ENCODE data around the gene TLE6. TPM values are rescaled to one million over a fixed set of nuclear protein-coding genes. Genes with fewer than 3 reads are reported as not detected.

Gene TLE6
- total and polyA plus RNA-seq, 2 of the 4 experiments (the other 2 are of a cell fraction): under 0.01 to 0.17 TPM

GRCh38 chr19:3039125-3039524, 61.8 kb downstream of the TLE6 start:
- no peaks in the 10 kb centered on the region for H4K20me1 ChIP-seq (ENCODE audit: insufficient read depth, low read length)
- H4K91ac ChIP-seq (ENCODE audit: insufficient read depth, low read depth, low read length): no peak overlapping the region
- H2BK5ac ChIP-seq (ENCODE audit: low read depth, low read length, poor library complexity, severe bottlenecking): no peak overlapping the region
- H2AK5ac ChIP-seq (ENCODE audit: low read depth, low read length): peak overlapping the region; percentile 3; the same call in 1 of the 2 replicates
- ChIA-PET CTCF (no interaction called here), POLR2A (ENCODE audit: unreplicated experiment) (no interaction called here)
- no peak overlapping the region for H2BK120ac ChIP-seq (ENCODE audit: low read depth, low read length)
- 91% methylated on average over 4 of the region's 5 CpGs; no CpG with 5 or more reads in 1 of the 2 experiments for WGBS, 2 experiments (ENCODE audit: extremely low coverage in 2 of 2, insufficient read length in 1 of 2)
- no TSS peak for BruUV-seq (replicated peaks)
- in situ Hi-C loops (cut with MboI; ENCODE audit: low sequenced_read_pairs): no loop called here
- peak; percentile 47 for TF ChIP-seq RCOR1 (IDR thresholded peaks at IDR 0.05; ENCODE audit: insufficient replicate concordance, low read length)
- TF ChIP-seq ELK1 (IDR thresholded peaks at IDR 0.05; ENCODE audit: borderline replicate concordance, low read depth, low read length): no peak
- H3K79me1 ChIP-seq (ENCODE audit: low read depth in 1 of 2, low read length in 2 of 2): peaks cover 0 to 3% of the 10 kb centered on the region in 2 experiments; a peak in 1 of 4 replicates
- H2AFZ ChIP-seq (replicated peaks; ENCODE audit: low read length, poor library complexity): no peak overlapping the region
- no peak for ATAC-seq (ENCODE audit: low read depth)
- H3K56ac ChIP-seq (ENCODE audit: extremely low read depth, insufficient read depth, low read length): no peak overlapping the region
- H3K18ac ChIP-seq (ENCODE audit: low read depth, low read length): no peak overlapping the region
- H3K36me3 ChIP-seq (ENCODE audit: control insufficient read depth, insufficient read depth, low read length): no peaks in the 10 kb centered on the region
- H3K9me3 ChIP-seq (ENCODE audit: control insufficient read depth, insufficient read depth, low read length): no peaks in the 10 kb centered on the region
- no peak overlapping the region for H3K4ac ChIP-seq (ENCODE audit: low read depth, low read length)
- H3K4me2 ChIP-seq (ENCODE audit: low read depth, low read length): no peak overlapping the region
- no peak for DNase-seq
- no peak overlapping the region for H2AK9ac ChIP-seq (replicated peaks; ENCODE audit: low read depth, low read length, poor library complexity)
- H2BK15ac ChIP-seq (ENCODE audit: low read depth, low read length): no peak overlapping the region
- H4K5ac ChIP-seq (ENCODE audit: low read depth, low read length): no peak overlapping the region
- H3K9me1 ChIP-seq (ENCODE audit: insufficient read depth, low read length): no peaks in the 10 kb centered on the region
- H3K23ac ChIP-seq (ENCODE audit: low read depth, low read length): no peak overlapping the region
- intact Hi-C loops (cut with micrococcal nuclease): no loop called here
- no peak overlapping the region for H3K27ac ChIP-seq (ENCODE audit: insufficient read depth, low read length)
- H3K9ac ChIP-seq (ENCODE audit: low read depth, low read length): no peak overlapping the region
- H3K27me3 ChIP-seq (ENCODE audit: control insufficient read depth, insufficient read depth, low read length): peaks cover 2% of the 10 kb centered on the region; the same call in 1 of the 2 replicates
- no peak overlapping the region for H2BK20ac ChIP-seq (ENCODE audit: low read depth, low read length)
- H4K8ac ChIP-seq (ENCODE audit: low read depth in 2 of 2, low read length in 2 of 2): no peak overlapping the region
- no peak overlapping the region for H3K14ac ChIP-seq (replicated peaks; ENCODE audit: low read depth, low read length)
- no peak overlapping the region for H3K4me3 ChIP-seq (ENCODE audit: insufficient read depth, low read depth, low read length)
- H3K4me1 ChIP-seq (ENCODE audit: control insufficient read depth, insufficient read depth, low read length): peaks cover 13% of the 10 kb centered on the region
- dilution Hi-C loops (cut with HindIII; ENCODE audit: low sequenced_read_pairs, unreplicated experiment): no loop called here
